ENCODE results near the gene SYT15.
"Not testable (repeated sequence)": the region's sequence is repeated elsewhere in the genome, so short reads cannot be mapped to it uniquely, and the experiment has no call there.

DNA sequence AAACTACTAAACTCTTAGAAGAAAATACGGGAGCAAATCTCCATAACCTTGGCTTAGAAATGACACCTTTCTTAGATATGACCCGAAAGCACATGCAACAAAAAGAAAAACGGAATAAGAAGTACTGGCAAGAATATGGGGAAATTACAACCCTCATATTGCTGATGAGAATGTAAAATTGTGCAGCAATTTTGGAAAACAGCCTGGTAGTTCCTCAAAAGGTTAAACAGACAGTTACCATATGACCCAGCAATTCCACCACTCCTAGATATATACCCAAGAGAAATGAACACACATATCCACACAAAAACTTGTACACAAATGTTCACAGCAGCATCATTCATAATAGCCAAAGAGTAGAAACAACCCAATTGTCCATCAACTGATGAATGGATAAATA lies 37.3 kb downstream of the SYT15 start:
- not testable (repeated sequence) for TF ChIP-seq MXI1 (IDR thresholded peaks at IDR 0.05; ENCODE audit: borderline replicate concordance, low read depth, low read length); POLR2A (IDR thresholded peaks at IDR 0.05; ENCODE audit: low read depth, low read length); RAD21 (IDR thresholded peaks at IDR 0.05; ENCODE audit: low read length); SMC3 (IDR thresholded peaks at IDR 0.05; ENCODE audit: low read depth, low read length); MAZ (IDR thresholded peaks at IDR 0.05; ENCODE audit: borderline replicate concordance, low read depth, low read length); CEBPB (IDR thresholded peaks at IDR 0.05; ENCODE audit: low read depth, low read length); MAFK (IDR thresholded peaks at IDR 0.05; ENCODE audit: low read depth, low read length); CHD1 (IDR thresholded peaks at IDR 0.05; ENCODE audit: low read depth, low read length)
- TF ChIP-seq, protein P1, sequence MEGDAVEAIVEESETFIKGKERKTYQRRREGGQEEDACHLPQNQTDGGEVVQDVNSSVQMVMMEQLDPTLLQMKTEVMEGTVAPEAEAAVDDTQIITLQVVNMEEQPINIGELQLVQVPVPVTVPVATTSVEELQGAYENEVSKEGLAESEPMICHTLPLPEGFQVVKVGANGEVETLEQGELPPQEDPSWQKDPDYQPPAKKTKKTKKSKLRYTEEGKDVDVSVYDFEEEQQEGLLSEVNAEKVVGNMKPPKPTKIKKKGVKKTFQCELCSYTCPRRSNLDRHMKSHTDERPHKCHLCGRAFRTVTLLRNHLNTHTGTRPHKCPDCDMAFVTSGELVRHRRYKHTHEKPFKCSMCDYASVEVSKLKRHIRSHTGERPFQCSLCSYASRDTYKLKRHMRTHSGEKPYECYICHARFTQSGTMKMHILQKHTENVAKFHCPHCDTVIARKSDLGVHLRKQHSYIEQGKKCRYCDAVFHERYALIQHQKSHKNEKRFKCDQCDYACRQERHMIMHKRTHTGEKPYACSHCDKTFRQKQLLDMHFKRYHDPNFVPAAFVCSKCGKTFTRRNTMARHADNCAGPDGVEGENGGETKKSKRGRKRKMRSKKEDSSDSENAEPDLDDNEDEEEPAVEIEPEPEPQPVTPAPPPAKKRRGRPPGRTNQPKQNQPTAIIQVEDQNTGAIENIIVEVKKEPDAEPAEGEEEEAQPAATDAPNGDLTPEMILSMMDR (conservative IDR thresholded peaks at IDR 0.05; ENCODE audit: low read depth, low read length), result not testable (repeated sequence)
- TF ChIP-seq, protein P2, sequence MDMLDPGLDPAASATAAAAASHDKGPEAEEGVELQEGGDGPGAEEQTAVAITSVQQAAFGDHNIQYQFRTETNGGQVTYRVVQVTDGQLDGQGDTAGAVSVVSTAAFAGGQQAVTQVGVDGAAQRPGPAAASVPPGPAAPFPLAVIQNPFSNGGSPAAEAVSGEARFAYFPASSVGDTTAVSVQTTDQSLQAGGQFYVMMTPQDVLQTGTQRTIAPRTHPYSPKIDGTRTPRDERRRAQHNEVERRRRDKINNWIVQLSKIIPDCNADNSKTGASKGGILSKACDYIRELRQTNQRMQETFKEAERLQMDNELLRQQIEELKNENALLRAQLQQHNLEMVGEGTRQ (IDR thresholded peaks at IDR 0.05; ENCODE audit: low read depth, low read length), result not testable (repeated sequence)

Data from IMR-90 (cell line).